K562 (cell line): ENCODE data around the gene KLF1.
A peak's percentile ranks its signal among the peaks of the same experiment; 100 is the strongest.

Source experiments
- CBX3 ChIP-seq, 2 experiments: IDR thresholded peaks; 1 replicate in 1 of 2; 2 replicates in 1 of 2; pipeline ENCODE4 v1.6.1; 2012; ENCODE audit warnings: inconsistent platforms in 2 of 2, low read length in 2 of 2, borderline replicate concordance in 1 of 2, control low read depth in 1 of 2
- MXI1 ChIP-seq: IDR thresholded peaks from 2 replicates; pipeline ENCODE4 v1.6.1; 2011; ENCODE audit warnings: low read depth, mild to moderate bottlenecking, improper control_type of control experiment, low read length
- PHF21A ChIP-seq: fragments of 450-650 bp; IDR thresholded peaks from 2 replicates; pipeline ENCODE4 v1.6.1; 2017; ENCODE audit warnings: low read depth, borderline replicate concordance
- POLR2A ChIP-seq: fragments of 450-650 bp; conservative IDR thresholded peaks from 2 replicates; pipeline ENCODE4 v1.6.1; 2016
- YBX1 ChIP-seq: fragments of 450-650 bp; IDR thresholded peaks from 2 replicates; pipeline ENCODE4 v1.7.1; 2016; ENCODE audit warnings: mild to moderate bottlenecking
- ZNF133 ChIP-seq: fragments of 250-450 bp; sonication (Bioruptor Pico); IDR thresholded peaks from 2 replicates; pipeline ENCODE4 v1.4.0; 2020; ENCODE audit warnings: mild to moderate bottlenecking
- ZNF766 ChIP-seq: fragments of 200-800 bp; sonication (Bioruptor generic); conservative IDR thresholded peaks from 2 replicates; pipeline ENCODE4 v1.6.1; 2016; ENCODE audit warnings: missing genetic modification characterization, missing compliant biosample characterization
- TF ChIP-seq, protein P1 (sequence below): sonication (generic); formaldehyde crosslinking; IDR thresholded peaks from 2 replicates; pipeline ENCODE4 v1.9.0; 2022; ENCODE audit warnings: mild to moderate bottlenecking, missing genetic modification reagents
- TF ChIP-seq, protein P2 (sequence below): sonication (generic); formaldehyde crosslinking; IDR thresholded peaks from 2 replicates; pipeline ENCODE4 v1.8.1; 2023; ENCODE audit warnings: mild to moderate bottlenecking, missing genetic modification reagents, moderate library complexity
- TF ChIP-seq, protein P3 (sequence below), 3 experiments: IDR thresholded peaks in 2 of 3; conservative IDR thresholded peaks in 1 of 3; 2 replicates each; pipeline ENCODE4 v1.5.1; 2011 to 2012; ENCODE audit warnings: low read length in 3 of 3, mild to moderate bottlenecking in 3 of 3, control low read depth in 2 of 3, improper control_type of control experiment in 1 of 3, inconsistent platforms in 1 of 3, low read depth in 1 of 3, mixed read lengths in 1 of 3, moderate library complexity in 1 of 3; ENCODE audit not compliant: insufficient read depth in 2 of 3

DNA sequence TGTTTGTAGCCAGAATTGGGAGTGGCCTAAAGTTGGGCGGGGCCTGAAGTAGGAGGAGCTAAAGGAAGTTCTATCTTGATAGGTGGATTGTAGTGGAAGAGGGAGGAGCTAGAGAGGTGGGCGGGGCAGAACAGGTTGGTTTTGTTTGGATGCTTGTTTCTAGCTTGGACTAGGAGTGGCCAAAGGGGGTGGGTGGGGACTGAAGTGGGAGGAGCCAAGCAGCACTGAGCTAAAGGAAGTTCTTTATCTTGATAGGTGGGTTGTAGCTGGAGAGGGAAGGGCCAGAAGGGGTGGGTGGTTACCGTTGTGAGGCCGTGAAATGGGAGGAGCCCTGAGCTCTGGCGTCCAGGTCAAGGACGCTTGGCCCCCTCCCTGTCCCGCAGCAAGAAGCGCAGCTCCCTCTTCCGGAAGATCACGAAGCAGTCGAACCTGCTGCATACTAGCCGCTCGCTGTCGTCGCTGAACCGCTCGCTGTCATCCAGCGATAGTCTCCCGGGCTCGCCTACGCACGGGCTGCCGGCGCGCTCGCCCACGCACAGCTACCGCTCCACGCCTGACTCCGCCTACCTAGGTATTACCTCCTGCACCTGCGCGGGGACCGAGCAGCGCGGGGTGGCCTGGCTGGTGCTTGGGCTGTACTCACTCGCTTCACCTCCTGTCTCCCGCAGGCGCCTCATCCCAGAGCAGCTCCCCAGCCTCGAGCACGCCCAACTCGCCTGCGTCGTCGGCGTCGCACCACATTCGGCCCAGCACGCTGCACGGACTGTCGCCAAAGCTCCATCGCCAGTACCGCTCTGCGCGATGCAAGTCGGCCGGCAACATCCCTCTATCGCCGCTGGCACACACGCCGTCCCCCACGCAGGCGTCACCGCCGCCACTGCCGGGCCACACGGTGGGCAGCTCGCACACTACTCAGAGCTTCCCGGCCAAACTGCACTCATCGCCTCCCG is 13.8 kb downstream of the KLF1 start:
- TF ChIP-seq POLR2A: no peak
- TF ChIP-seq, protein P1, sequence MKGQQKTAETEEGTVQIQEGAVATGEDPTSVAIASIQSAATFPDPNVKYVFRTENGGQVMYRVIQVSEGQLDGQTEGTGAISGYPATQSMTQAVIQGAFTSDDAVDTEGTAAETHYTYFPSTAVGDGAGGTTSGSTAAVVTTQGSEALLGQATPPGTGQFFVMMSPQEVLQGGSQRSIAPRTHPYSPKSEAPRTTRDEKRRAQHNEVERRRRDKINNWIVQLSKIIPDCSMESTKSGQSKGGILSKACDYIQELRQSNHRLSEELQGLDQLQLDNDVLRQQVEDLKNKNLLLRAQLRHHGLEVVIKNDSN (CRISPR knock-in tag): 0 out of 2 replicates have a peak, but pooled peaks have one; percentile 5
- TF ChIP-seq PHF21A: no peak
- TF ChIP-seq, protein P2, sequence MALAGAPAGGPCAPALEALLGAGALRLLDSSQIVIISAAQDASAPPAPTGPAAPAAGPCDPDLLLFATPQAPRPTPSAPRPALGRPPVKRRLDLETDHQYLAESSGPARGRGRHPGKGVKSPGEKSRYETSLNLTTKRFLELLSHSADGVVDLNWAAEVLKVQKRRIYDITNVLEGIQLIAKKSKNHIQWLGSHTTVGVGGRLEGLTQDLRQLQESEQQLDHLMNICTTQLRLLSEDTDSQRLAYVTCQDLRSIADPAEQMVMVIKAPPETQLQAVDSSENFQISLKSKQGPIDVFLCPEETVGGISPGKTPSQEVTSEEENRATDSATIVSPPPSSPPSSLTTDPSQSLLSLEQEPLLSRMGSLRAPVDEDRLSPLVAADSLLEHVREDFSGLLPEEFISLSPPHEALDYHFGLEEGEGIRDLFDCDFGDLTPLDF (CRISPR knock-in tag): no peak
- TF ChIP-seq CBX3 (IDR thresholded peaks at IDR 0.05; ENCODE audit: borderline replicate concordance in 1 of 2, low read length in 2 of 2): peak in 1 of 2 experiments; percentile 47; a peak in 1 of 3 replicates
- TF ChIP-seq ZNF133 (CRISPR knock-in tag): no peak
- no peak for TF ChIP-seq YBX1
- TF ChIP-seq MXI1: no peak
- TF ChIP-seq, protein P3, sequence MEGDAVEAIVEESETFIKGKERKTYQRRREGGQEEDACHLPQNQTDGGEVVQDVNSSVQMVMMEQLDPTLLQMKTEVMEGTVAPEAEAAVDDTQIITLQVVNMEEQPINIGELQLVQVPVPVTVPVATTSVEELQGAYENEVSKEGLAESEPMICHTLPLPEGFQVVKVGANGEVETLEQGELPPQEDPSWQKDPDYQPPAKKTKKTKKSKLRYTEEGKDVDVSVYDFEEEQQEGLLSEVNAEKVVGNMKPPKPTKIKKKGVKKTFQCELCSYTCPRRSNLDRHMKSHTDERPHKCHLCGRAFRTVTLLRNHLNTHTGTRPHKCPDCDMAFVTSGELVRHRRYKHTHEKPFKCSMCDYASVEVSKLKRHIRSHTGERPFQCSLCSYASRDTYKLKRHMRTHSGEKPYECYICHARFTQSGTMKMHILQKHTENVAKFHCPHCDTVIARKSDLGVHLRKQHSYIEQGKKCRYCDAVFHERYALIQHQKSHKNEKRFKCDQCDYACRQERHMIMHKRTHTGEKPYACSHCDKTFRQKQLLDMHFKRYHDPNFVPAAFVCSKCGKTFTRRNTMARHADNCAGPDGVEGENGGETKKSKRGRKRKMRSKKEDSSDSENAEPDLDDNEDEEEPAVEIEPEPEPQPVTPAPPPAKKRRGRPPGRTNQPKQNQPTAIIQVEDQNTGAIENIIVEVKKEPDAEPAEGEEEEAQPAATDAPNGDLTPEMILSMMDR (IDR thresholded peaks at IDR 0.05 in 2 of 3, conservative IDR thresholded peaks at IDR 0.05 in 1 of 3; ENCODE audit: insufficient read depth in 2 of 3, low read depth in 1 of 3, low read length in 3 of 3): no peak
- TF ChIP-seq ZNF766 (CRISPR knock-in tag): no peak
